ENCODE measurements around the gene AK8.

DNA sequence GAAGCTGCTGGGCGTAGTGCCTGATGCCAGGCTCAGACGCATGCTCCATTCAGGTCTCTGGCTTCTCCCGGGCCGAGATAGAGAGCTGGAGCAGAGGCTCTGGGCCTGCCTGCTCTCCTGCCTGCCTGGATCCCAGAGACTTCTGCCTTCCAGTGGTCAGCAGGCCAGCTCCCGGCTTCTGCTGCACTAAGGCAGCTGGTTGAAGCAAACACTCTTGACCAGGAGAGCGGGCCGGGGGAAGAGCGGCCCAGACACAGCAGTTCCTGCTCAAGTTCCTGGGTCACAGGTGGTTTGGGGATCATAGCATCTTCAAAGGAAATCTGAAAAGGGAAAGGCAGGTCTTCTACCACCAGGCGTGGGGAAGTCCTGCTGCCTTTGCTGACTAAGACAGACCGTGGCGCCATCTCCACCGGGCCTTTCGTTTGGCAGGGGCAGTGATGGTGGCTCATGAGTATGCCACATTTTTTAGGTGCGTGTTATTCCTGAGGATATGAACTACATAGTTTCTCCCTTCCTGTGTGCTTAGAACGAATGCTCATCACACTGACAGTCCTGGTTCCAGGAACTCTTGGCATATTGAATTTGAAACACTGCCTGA lies 31.1 kb downstream of the AK8 start:
- no peak for TF ChIP-seq ZBTB7A (IDR thresholded peaks at IDR 0.05; ENCODE audit: low read depth)
- TF ChIP-seq TAF1 (IDR thresholded peaks at IDR 0.05; ENCODE audit: low read depth): no peak

Data from Ishikawa (cell line).